AG04450 (cell line): Measurements from ENCODE around the gene SLC39A3. TPM values are rescaled to one million over a fixed set of nuclear protein-coding genes. Genes with fewer than 3 reads are reported as not detected.

Experiments
- CTCF ChIA-PET: fragments of 300-600, 350-600 bp; formaldehyde crosslinking; extraction: SDS; loops from one replicate; lab custom pipeline; 2022; ENCODE audit warnings: antibody characterized with exemption, inconsistent platforms; lab: Charles Lee
- POLR2A ChIA-PET: fragments of 350-600 bp; formaldehyde crosslinking; extraction: SDS; loops from one replicate; lab custom pipeline; 2021; ENCODE audit warnings: antibody characterized with exemption, inconsistent platforms; lab: Yijun Ruan, JAX
- DNase-seq: peaks from one replicate; pipeline ENCODE4 v3.0.0-alpha.2; 2011; ENCODE audit warnings: low read depth, low spot score
- H3K27ac ChIP-seq: one replicate; pipeline ENCODE4 v1.5.1; 2012; ENCODE audit warnings: low read depth, low read length, control low read depth
- H3K27me3 ChIP-seq: one replicate; pipeline ENCODE4 v1.6.0; 2012; ENCODE audit warnings: low read length; ENCODE audit not compliant: control insufficient read depth, insufficient read depth
- H3K4me3 ChIP-seq: 2 replicates; pipeline ENCODE4 v1.5.1; 2011; ENCODE audit warnings: mild to moderate bottlenecking, low read depth, low read length, control low read depth
- H3K9me3 ChIP-seq: 2 replicates; pipeline ENCODE4 v1.5.1; 2012; ENCODE audit warnings: low read length; ENCODE audit not compliant: control insufficient read depth, insufficient read depth
- CTCF ChIP-seq: IDR thresholded peaks from 2 replicates; pipeline ENCODE4 v1.5.1; 2011; ENCODE audit warnings: low read depth, low read length, control low read depth, inconsistent platforms
- polyA plus RNA-seq: library from polyadenylated mRNA; depleted of rRNA; stranded (reverse); fragments of >200 nt; gene quantifications from 2 replicates; pipeline ENCODE4 v1.2.3, GENCODE V29; 2011

Gene SLC39A3
- polyA plus RNA-seq, 1 experiment: 27.9 TPM

- POLR2A ChIA-PET: no interaction called here
- H3K9me3 ChIP-seq: no peaks in the 10 kb centered on the region; the same call in 1 of the 2 replicates
- H3K4me3 ChIP-seq: no peak overlapping the region
- CTCF ChIA-PET: interaction anchor here (0.9 to 1.2 kb wide), 2 partner anchors 9 to 107 kb away, joined by 3 read pairs; no protein-coding TSS in a partner anchor
- no peaks in the 10 kb centered on the region for H3K27me3 ChIP-seq
- H3K27ac ChIP-seq: no peak overlapping the region
- no peak for DNase-seq
- TF ChIP-seq CTCF: no peak
Measured at GRCh38 chr19:2755811-2756210, 16.0 kb upstream of the SLC39A3 start.

GRCh38 chr19:2755448-2755705 lies 15.6 kb upstream of the SLC39A3 start:
- DNase-seq: no peak
- ChIA-PET POLR2A (no interaction called here), CTCF (interaction anchor here (0.9 to 1.2 kb wide), 2 partner anchors 9 to 107 kb away, joined by 3 read pairs; no protein-coding TSS in a partner anchor)
- H3K9me3 ChIP-seq: no peaks in the 10 kb centered on the region; the same call in 1 of the 2 replicates
- H3K4me3 ChIP-seq: no peak overlapping the region
- no peaks in the 10 kb centered on the region for H3K27me3 ChIP-seq
- TF ChIP-seq CTCF: no peak
- no peak overlapping the region for H3K27ac ChIP-seq

GRCh38 chr19:2754659-2755447 lies 15.0 kb upstream of the SLC39A3 start:
- no peak for TF ChIP-seq CTCF
- no peak overlapping the region for H3K4me3 ChIP-seq
- H3K27ac ChIP-seq: no peak overlapping the region
- CTCF ChIA-PET: interaction anchor here (0.9 to 1.2 kb wide), 3 partner anchors 8 to 106 kb away, joined by 3 read pairs; no protein-coding TSS in a partner anchor
- POLR2A ChIA-PET: no interaction called here
- H3K27me3 ChIP-seq: no peaks in the 10 kb centered on the region
- no peaks in the 10 kb centered on the region; the same call in 1 of the 2 replicates for H3K9me3 ChIP-seq
- DNase-seq: no peak

- DNase-seq: no peak
- ChIA-PET POLR2A (no interaction called here), CTCF (interaction anchor here (2.1 kb wide), 1 partner anchor 103 kb away, joined by 16 read pairs; no protein-coding TSS in a partner anchor)
- no peak overlapping the region for H3K27ac ChIP-seq
- no peak overlapping the region for H3K4me3 ChIP-seq
- H3K27me3 ChIP-seq: no peaks in the 10 kb centered on the region
- no peaks in the 10 kb centered on the region; the same call in 1 of the 2 replicates for H3K9me3 ChIP-seq
- no peak for TF ChIP-seq CTCF
Measured at GRCh38 chr19:2751438-2751830, 11.6 kb upstream of the SLC39A3 start.

- no peak for TF ChIP-seq CTCF
- no peak for DNase-seq
- no peaks in the 10 kb centered on the region for H3K27me3 ChIP-seq
- H3K4me3 ChIP-seq: no peak overlapping the region
- H3K9me3 ChIP-seq: no peaks in the 10 kb centered on the region; the same call in 1 of the 2 replicates
- H3K27ac ChIP-seq: no peak overlapping the region
- CTCF ChIA-PET: interaction anchor here (2.1 to 5.4 kb wide), 2 partner anchors 102 to 103 kb away, joined by 16 to 76 read pairs; no protein-coding TSS in a partner anchor
- POLR2A ChIA-PET: no interaction called here
Measured at GRCh38 chr19:2750808-2751437, 11.1 kb upstream of the SLC39A3 start.
